Activated naive CD8-positive, alpha-beta T cell treated with anti-CD3 and anti-CD28 coated beads, Interleukin-2, amount 50 U/mL, for 24 hours (primary cell): ENCODE results near the gene SIPA1L3.

Experiments used
- ATAC-seq: fragments of 150-1000 bp; cut with Tn5 transposase; one replicate; pipeline ENCODE4 v1.10.0; 2021
- DNase-seq: peaks from one replicate; pipeline ENCODE4 v3.0.0; 2021
- H3K27ac Mint-ChIP-seq: one replicate; pipeline ENCODE4 v1.8.0; 2021; ENCODE audit warnings: mild to moderate bottlenecking, mixed read lengths
- H3K27me3 Mint-ChIP-seq: one replicate; pipeline ENCODE4 v1.8.0; 2021; ENCODE audit warnings: mixed read lengths
- H3K36me3 Mint-ChIP-seq: one replicate; pipeline ENCODE4 v1.8.0; 2021; ENCODE audit warnings: low read depth, mixed read lengths
- H3K4me1 Mint-ChIP-seq: one replicate; pipeline ENCODE4 v1.8.0; 2021; ENCODE audit warnings: mixed read lengths
- H3K4me3 Mint-ChIP-seq: one replicate; pipeline ENCODE4 v1.8.0; 2021; ENCODE audit warnings: mild to moderate bottlenecking, moderate library complexity, mixed read lengths
- H3K9me3 Mint-ChIP-seq: one replicate; pipeline ENCODE4 v1.8.0; 2021; ENCODE audit warnings: mixed read lengths

The SIPA1L3 gene

DNA sequence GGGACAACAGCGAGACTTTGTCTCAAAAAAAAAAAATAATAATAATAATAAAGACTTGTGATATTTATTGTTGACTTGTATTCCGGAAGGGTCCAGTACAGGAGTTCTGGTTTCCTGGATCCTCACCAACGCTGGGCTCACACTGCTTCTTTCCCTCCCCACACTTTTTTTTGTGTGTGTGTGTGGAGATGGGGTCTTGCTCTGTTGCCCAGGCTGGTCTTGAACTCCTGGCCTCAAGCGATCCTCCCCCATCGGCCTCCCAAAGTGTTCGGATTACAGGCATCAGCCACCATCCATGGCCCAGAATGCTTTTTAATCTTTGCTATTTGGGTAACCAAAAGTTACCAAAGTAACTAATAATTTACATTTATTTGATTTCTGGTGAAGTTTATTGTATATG lies 39.1 kb downstream of the SIPA1L3 start:
- ATAC-seq (no peak), DNase-seq (no peak)
- Mint-ChIP-seq H3K27me3 (no peaks in the 10 kb centered on the region), H3K4me3 (no peak overlapping the region), H3K27ac (no peak overlapping the region), H3K4me1 (peaks cover 7% of the 10 kb centered on the region), H3K36me3 (peaks cover 3% of the 10 kb centered on the region), H3K9me3 (no peaks in the 10 kb centered on the region)

DNA sequence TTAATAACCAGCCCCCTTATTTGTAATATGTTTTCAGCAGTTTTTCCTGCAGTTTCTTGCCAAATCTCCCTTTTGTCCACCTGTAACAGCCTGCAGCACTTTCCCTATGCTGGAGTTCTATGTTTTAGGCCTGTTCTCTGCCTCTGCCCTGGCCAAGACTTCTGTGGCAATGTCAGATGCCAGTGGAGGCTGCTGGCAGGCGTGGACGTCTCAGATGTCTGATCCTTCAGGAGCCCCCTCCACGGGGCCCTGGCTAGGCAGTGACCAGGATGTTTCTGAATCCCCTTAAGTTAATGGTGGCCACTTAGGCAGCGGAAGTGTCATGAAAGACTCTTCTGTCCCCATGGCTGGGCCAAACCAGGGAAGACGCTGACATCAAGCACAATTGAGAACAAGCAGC lies 40.8 kb downstream of the SIPA1L3 start:
- H3K9me3 Mint-ChIP-seq, result no peaks in the 10 kb centered on the region
- H3K36me3 Mint-ChIP-seq, result peaks cover 6% of the 10 kb centered on the region
- H3K4me3 Mint-ChIP-seq, result no peak overlapping the region
- peaks cover 10% of the 10 kb centered on the region for H3K4me1 Mint-ChIP-seq
- no peak overlapping the region for H3K27ac Mint-ChIP-seq
- DNase-seq, result no peak
- H3K27me3 Mint-ChIP-seq, result no peaks in the 10 kb centered on the region
- ATAC-seq, result no peak

DNA sequence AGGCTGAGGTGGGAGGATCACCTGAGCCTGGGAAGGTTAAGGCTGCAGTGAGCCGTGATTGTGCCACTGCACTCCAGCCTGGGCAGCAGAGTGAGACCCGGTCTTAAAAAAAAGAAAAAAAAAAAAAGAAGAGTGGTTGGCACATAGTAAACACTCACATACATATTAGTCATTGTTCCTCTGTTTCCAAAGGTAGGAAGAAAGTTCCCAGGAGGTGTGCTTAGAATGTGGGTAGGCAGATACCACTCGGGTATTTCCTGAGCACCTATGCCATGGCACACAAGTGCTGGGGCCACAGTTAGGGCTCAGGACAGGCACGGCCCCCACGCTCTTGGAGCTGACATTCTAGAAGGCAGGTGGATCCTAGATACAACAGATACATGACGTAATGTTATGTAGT lies 41.4 kb downstream of the SIPA1L3 start:
- DNase-seq (no peak), ATAC-seq (no peak)
- no peak overlapping the region for H3K27ac Mint-ChIP-seq
- no peak overlapping the region for H3K4me3 Mint-ChIP-seq
- peaks cover 6% of the 10 kb centered on the region for H3K36me3 Mint-ChIP-seq
- no peaks in the 10 kb centered on the region for H3K9me3 Mint-ChIP-seq
- H3K4me1 Mint-ChIP-seq, result peaks cover 12% of the 10 kb centered on the region
- H3K27me3 Mint-ChIP-seq, result no peaks in the 10 kb centered on the region

DNA sequence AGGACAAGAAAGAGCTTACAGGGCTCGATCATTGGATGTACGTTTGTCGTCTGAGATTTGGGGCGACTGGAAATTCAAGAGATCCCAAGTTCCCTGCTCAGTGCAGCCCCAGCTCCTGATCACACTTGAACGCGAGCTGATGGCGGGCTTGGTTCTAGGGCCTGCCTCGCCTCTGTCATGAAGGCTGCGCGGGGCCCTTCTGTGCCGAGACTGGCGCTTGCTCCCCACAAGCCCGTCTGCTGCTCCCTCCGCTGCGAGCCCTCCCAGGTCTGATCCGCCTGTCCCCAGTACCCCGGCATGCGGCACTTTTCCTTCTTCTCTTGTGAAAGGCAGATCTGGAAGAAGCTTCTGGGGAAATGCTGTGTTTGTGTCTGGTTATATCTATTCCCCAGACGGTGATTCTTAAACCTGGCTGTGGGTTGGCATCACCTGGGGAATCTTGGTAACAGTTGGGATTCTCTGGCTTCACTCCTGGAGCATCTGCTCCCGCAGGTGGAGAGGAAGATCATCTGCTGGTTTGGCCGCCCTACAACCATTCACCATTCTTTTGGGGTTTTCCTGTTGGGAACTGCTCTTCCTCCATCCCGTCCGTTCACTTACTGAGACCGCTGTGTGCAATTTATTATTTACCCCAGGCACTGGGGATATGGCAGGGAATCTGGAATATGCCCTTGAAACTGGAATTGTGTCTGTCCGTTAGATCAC lies 43.6 kb downstream of the SIPA1L3 start:
- no peak overlapping the region for H3K4me3 Mint-ChIP-seq
- peaks cover 16% of the 10 kb centered on the region for H3K4me1 Mint-ChIP-seq
- peaks cover 4% of the 10 kb centered on the region for H3K9me3 Mint-ChIP-seq
- no peak for ATAC-seq
- no peak overlapping the region for H3K27ac Mint-ChIP-seq
- H3K36me3 Mint-ChIP-seq, result peaks cover 9% of the 10 kb centered on the region
- no peak for DNase-seq
- no peaks in the 10 kb centered on the region for H3K27me3 Mint-ChIP-seq

DNA sequence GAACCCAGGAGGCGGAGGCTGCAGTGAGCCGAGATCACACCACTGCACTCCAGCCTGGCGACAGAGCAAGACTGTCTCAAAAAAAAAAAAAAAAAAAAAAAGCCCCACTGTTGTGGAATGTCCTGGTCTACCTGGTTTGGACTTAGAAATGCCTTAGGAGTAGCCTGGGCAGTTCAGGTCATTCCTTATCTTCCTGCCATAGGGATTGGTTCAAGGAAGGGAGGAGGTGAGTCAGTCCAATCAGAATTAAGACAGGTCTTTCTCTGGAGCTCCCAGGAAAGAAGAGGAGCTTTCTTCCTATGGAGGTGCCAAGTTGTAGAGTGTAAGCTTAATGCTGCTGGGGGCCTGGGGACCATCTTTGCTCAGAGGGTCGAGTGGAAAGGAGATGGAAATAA lies 44.8 kb downstream of the SIPA1L3 start:
- peaks cover 9% of the 10 kb centered on the region for H3K9me3 Mint-ChIP-seq
- no peak overlapping the region for H3K4me3 Mint-ChIP-seq
- H3K27ac Mint-ChIP-seq, result no peak overlapping the region
- peaks cover 12% of the 10 kb centered on the region for H3K36me3 Mint-ChIP-seq
- H3K4me1 Mint-ChIP-seq, result peaks cover 23% of the 10 kb centered on the region
- DNase-seq (no peak), ATAC-seq (no peak)
- H3K27me3 Mint-ChIP-seq, result no peaks in the 10 kb centered on the region

DNA sequence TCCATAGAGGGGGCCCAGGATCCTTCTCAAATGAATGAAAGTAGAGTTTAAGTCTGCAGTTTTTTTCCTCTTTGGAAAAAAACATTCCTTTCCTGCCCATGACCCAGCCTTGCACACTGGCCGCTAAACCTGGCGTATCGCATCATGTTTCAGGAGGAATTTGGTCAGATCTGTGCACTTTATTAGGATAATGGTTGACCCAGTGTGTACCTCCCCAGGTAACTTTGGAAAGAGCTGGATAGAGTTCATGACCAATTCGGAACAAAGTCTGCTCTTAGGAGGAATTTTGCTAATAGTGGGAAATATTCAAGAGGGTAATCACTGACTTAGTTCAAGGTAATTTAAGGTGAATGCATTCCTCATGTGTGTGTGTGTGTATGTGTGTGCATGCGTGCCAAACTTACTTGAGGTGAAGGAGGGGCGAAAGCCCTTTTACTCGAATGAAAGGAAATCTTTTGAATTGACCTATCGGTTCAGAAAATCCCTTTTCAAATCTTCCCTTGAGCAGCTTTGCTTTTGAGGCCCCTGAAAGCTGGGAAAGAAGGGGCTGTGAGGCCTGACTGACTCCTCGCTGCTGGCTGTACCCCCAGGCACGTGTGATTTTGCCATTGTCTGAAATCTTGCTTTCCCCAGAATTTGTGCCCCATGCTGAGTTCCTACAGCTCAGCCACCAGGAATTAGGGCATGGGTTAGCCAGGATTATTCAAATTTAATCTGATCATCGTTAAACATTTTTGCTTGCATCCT lies 46.3 kb downstream of the SIPA1L3 start:
- Mint-ChIP-seq H3K36me3 (peaks cover 12% of the 10 kb centered on the region), H3K9me3 (peaks cover 12% of the 10 kb centered on the region), H3K4me1 (peaks cover 23% of the 10 kb centered on the region), H3K4me3 (no peak overlapping the region), H3K27me3 (no peaks in the 10 kb centered on the region), H3K27ac (no peak overlapping the region)
- DNase-seq (no peak), ATAC-seq (no peak)

DNA sequence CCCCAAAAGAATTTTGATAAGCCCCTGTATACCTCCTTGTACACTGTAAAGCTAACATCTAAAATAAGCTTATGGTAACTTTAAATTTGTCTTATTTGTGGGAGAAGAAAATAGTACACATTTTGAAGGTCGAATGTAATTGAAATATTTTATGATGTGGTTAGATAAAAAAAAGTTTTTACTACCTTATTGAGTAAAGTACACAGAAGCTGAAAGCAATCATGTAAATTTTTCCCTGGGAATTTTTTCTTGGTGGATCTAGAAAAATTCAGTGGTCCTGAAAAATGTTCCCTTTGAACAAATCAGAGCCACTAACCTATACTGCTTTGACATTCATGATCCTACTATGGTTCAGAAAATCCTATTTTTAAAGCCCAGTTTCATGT lies 46.9 kb downstream of the SIPA1L3 start:
- no peak for DNase-seq
- Mint-ChIP-seq H3K27me3 (no peaks in the 10 kb centered on the region), H3K36me3 (peaks cover 16% of the 10 kb centered on the region), H3K4me3 (no peak overlapping the region), H3K27ac (no peak overlapping the region), H3K4me1 (peaks cover 23% of the 10 kb centered on the region), H3K9me3 (peaks cover 15% of the 10 kb centered on the region)
- no peak for ATAC-seq

DNA sequence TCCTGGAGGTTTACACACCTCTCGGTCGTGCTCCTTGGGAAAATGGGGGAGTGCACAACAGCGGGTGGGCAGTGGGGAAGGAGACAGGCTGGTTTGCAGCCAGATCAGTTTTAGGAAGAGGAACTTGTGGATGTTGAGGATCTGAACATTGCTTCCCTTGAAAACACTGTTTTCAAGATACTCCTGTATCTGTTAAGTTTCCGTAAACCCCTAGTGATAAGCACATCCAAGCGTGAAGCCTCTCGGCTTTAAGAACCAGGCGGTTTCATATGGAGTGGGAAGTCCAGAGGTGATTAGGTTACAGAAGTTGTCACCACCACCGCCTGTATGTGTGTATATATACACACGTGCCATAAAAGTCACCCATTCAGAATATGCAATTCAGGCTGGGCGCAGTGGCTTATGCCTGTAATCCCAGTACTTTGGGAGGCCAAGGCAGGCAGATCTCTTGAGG lies 47.4 kb downstream of the SIPA1L3 start:
- no peak for ATAC-seq
- peaks cover 28% of the 10 kb centered on the region for H3K4me1 Mint-ChIP-seq
- no peak overlapping the region for H3K4me3 Mint-ChIP-seq
- no peak overlapping the region for H3K27ac Mint-ChIP-seq
- no peak for DNase-seq
- no peaks in the 10 kb centered on the region for H3K27me3 Mint-ChIP-seq
- peaks cover 15% of the 10 kb centered on the region for H3K9me3 Mint-ChIP-seq
- peaks cover 16% of the 10 kb centered on the region for H3K36me3 Mint-ChIP-seq

DNA sequence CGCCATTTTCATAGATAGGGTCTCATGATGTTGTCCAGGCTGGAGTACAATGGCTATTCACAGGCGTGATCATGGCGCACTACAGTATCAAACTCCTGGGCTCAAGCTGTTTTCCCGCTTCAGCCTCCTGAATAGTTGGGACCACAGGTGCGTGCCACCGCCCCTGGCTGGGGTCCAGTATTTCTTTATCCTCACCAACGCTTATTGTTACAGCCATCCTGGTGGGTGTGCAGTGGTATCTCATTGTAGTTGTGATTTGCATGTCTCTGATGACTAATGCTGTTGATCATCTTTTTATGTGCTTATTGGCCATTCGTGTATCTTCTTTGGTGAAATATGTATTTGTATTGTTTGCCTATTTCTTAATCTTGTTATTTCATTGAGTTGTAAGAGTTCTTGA lies 49.0 kb downstream of the SIPA1L3 start:
- H3K4me3 Mint-ChIP-seq, result no peak overlapping the region
- H3K27me3 Mint-ChIP-seq, result no peaks in the 10 kb centered on the region
- H3K36me3 Mint-ChIP-seq, result peaks cover 14% of the 10 kb centered on the region
- peaks cover 30% of the 10 kb centered on the region for H3K4me1 Mint-ChIP-seq
- no peak for ATAC-seq
- H3K27ac Mint-ChIP-seq, result no peak overlapping the region
- peaks cover 15% of the 10 kb centered on the region for H3K9me3 Mint-ChIP-seq
- no peak for DNase-seq

DNA sequence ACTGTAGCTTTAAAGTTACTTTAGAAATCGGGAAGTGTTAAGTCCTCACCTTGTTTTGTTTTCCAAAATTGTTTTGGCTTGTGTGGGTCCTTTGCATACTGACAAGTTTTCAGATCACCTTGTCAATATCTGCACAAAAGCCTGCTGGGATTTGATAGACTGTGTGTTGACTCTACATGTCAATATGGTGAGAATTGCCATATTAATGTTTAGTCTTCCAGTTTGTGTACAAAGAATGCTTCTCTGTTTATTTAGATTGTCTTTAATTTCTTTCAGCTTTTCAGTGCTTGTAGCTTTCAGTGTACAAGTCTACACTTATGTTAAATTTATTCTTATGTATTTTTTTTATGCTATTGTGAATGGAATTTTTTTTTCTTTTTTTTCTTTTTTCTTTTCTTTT lies 50.2 kb downstream of the SIPA1L3 start:
- ATAC-seq (no peak), DNase-seq (no peak)
- Mint-ChIP-seq H3K27me3 (no peaks in the 10 kb centered on the region), H3K9me3 (peaks cover 23% of the 10 kb centered on the region), H3K4me1 (peaks cover 25% of the 10 kb centered on the region), H3K27ac (no peak overlapping the region), H3K4me3 (no peak overlapping the region), H3K36me3 (peaks cover 16% of the 10 kb centered on the region)

DNA sequence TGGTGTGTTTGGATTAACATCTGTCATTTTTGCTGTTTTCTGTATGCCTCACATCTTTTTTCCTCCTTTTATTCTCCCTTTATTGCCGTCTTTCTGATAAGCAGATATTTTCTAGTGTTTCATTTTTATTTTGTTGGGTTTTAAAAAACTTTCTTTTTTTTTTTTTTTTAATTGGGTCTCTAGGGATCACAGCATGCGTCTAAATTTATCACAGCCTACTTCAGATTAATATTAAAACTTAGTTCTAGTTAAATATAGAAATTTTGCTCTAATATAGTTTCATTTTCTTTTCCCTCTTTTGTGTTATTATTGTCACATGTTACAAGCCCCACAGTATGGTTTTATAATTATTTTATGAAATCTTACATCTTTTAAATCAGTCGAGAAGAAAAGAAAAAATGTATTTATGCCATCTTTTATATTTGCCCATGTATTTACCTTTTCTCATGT lies 52.7 kb downstream of the SIPA1L3 start:
- Mint-ChIP-seq H3K27me3 (no peaks in the 10 kb centered on the region), H3K36me3 (peaks cover 20% of the 10 kb centered on the region), H3K9me3 (peaks cover 23% of the 10 kb centered on the region), H3K4me3 (peak overlapping the region; percentile 7), H3K4me1 (peaks cover 26% of the 10 kb centered on the region), H3K27ac (no peak overlapping the region)
- ATAC-seq (no peak), DNase-seq (no peak)

DNA sequence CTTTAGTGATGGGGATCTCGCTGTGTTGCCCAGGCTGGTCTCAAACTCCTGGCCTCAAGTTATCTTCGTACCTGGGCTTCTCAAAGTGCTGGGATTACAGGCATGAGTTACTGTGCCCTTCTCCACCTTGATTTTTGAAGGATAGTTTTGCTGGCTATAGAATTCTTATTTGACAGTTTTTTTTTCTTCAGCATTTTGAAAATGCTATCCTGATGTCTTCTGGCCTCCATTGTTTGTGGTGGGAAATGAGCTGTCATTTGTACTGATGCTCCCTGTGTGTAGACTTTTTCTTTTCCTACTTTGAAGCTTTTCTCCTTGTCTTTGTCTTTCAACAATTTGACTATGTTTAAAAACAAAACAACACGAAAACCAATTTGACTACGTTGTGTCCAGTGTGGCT lies 54.2 kb downstream of the SIPA1L3 start:
- Mint-ChIP-seq H3K27me3 (no peaks in the 10 kb centered on the region), H3K4me1 (peaks cover 19% of the 10 kb centered on the region), H3K36me3 (peaks cover 14% of the 10 kb centered on the region), H3K9me3 (peaks cover 16% of the 10 kb centered on the region), H3K4me3 (no peak overlapping the region), H3K27ac (no peak overlapping the region)
- ATAC-seq (no peak), DNase-seq (no peak)

DNA sequence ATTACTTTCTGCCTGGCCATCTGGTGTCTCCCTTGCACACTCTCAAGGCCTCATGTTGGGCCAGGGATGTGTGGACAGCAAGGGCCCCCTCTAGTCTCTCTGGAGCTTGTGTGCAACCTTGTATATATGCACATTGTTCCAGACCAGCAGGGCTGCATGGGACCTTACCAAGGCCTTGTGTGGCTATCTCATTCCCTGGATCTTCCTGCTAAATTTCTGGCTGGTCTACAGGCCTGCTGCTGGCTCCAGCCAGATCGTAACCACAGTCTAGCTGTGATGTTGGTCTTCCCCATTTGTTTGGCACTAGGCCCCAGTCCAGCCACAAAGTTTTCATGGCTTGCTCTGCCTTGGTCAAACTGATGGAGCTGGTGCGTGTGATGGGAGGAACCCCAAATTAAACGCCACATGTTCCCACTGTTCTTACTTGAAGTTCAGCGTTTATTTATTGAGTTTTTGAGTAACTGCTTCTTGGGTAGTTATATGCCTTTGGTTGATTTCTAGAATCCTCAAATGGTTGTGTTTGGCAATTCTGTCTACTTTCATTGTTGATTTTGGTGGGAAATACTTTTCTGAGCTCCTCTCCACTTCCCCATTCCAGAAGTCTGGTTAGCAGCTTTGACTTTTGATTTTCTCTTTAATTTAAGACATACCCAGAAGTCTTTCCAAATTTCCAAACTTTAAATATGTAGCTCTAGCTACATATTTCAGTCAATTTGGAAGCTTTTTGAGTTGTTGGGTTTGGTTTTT lies 56.4 kb downstream of the SIPA1L3 start:
- peaks cover 15% of the 10 kb centered on the region for H3K36me3 Mint-ChIP-seq
- peaks cover 11% of the 10 kb centered on the region for H3K9me3 Mint-ChIP-seq
- H3K4me3 Mint-ChIP-seq, result no peak overlapping the region
- ATAC-seq (no peak), DNase-seq (no peak)
- H3K27ac Mint-ChIP-seq, result no peak overlapping the region
- H3K4me1 Mint-ChIP-seq, result peaks cover 16% of the 10 kb centered on the region
- H3K27me3 Mint-ChIP-seq, result no peaks in the 10 kb centered on the region

DNA sequence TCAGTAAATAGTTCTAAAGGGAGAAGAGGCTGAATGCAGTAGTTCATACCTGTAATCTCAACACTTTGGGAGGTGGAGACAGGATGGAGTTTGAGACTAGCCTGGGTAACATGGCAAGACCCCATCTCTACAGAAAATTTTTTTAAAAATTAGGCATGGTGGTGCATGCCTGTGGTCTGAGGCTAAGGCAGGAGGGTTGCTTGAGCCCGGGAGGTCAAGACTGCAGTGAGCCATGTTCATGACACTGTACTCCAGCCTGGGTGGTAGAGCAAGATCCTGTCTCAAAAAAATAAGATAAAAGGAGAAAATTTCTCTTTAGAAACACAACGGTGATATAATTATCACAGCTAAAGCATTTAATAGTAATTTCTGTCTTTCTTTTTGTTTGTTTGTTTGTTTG lies 57.1 kb downstream of the SIPA1L3 start:
- DNase-seq (no peak), ATAC-seq (no peak)
- Mint-ChIP-seq H3K36me3 (peaks cover 14% of the 10 kb centered on the region), H3K4me3 (no peak overlapping the region), H3K27ac (no peak overlapping the region), H3K27me3 (no peaks in the 10 kb centered on the region), H3K4me1 (peaks cover 17% of the 10 kb centered on the region), H3K9me3 (peaks cover 7% of the 10 kb centered on the region)

DNA sequence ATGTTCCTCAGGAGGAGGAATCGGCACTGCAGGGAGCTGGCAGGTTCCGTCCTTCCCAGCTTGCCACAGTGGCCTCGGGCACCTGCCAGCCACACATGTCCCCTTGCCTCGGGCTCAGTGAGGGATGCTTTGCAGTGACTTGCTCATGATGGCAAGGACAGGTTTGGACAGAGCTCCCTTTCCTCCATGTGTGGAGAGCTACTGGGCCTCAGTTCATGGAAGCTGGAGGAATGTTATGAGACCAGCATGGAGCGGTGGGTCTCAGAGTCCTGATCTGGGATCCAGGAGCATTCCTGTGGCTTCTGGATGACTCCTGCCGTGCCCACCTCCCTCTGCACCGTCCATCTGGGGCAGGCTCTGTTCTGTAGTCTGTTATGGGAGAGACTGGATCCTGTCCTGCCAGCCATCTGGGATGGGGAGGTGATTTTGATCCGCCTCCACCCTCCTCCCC lies 59.2 kb downstream of the SIPA1L3 start:
- ATAC-seq (no peak), DNase-seq (no peak)
- peaks cover 15% of the 10 kb centered on the region for H3K9me3 Mint-ChIP-seq
- peaks cover 19% of the 10 kb centered on the region for H3K36me3 Mint-ChIP-seq
- H3K27me3 Mint-ChIP-seq, result no peaks in the 10 kb centered on the region
- no peak overlapping the region for H3K4me3 Mint-ChIP-seq
- H3K4me1 Mint-ChIP-seq, result peaks cover 8% of the 10 kb centered on the region
- H3K27ac Mint-ChIP-seq, result no peak overlapping the region
